HepG2 (cell line): ENCODE data around the gene B4GALT5. TPM values are rescaled to one million over a fixed set of nuclear protein-coding genes. Genes with fewer than 3 reads are reported as not detected.

ENCODE experiments used
- ATAC-seq: fragments of 200-7000 bp; cut with Tn5 transposase; 3 replicates; pipeline ENCODE4 v1.9.1; 2020; ENCODE audit warnings: mild to moderate bottlenecking, moderate library complexity
- BruUV-seq: library from RNA; stranded (reverse); fragments of 400-500 nt; replicated peaks from 2 replicates; lab custom pipeline; 2021; lab: Mats Ljungman, UMichigan
- CTCF ChIA-PET: fragments of 300-600 bp; formaldehyde crosslinking; extraction: SDS; loops from one replicate; lab custom pipeline; 2021; ENCODE audit warnings: low total read pairs, inconsistent platforms, low intra/inter-chr PET ratio; lab: Yijun Ruan, JAX
- POLR2A ChIA-PET: fragments of 350-600 bp; sonication (Branson Sonifier 250); formaldehyde crosslinking; loops from one replicate; lab custom pipeline; 2020; ENCODE audit warnings: antibody characterized with exemption, inconsistent platforms; lab: Yijun Ruan, JAX
- DNase-seq: peaks from one replicate; pipeline ENCODE4 v3.0.0-alpha.2; 2015; ENCODE audit warnings: low spot score
- FAIRE-seq: peaks from 3 replicates; lab custom pipeline; 2011; peaks lifted over from hg19 to GRCh38; lab: Jason Lieb, UNC
- H2AFZ ChIP-seq: one replicate; pipeline ENCODE4 v1.6.1; 2011; ENCODE audit warnings: low read length, inconsistent platforms
- H3K27ac ChIP-seq: fragments of 300-600 bp; 3 replicates; pipeline ENCODE4 v1.8.0; 2011; ENCODE audit warnings: mixed run types, mild to moderate bottlenecking, mixed read lengths, low read length, inconsistent platforms; ENCODE audit not compliant: insufficient read depth; ENCODE audit errors: extremely low read length
- H3K27me3 ChIP-seq, 2 experiments: fragments of 200-600 bp in 1 of 2; 2 replicates in 1 of 2; 3 replicates in 1 of 2; pipeline versions ENCODE4 v1.6.0 to v1.8.0; 2011; ENCODE audit warnings: low read length in 2 of 2, mild to moderate bottlenecking in 2 of 2, moderate library complexity in 2 of 2, inconsistent platforms in 1 of 2; ENCODE audit not compliant: insufficient read depth in 2 of 2, control insufficient read depth in 1 of 2
- H3K36me3 ChIP-seq, 2 experiments: fragments of 200-600 bp in 1 of 2; replicated peaks in 1 of 2; 2 replicates in 1 of 2; 3 replicates in 1 of 2; pipeline versions ENCODE4 v1.5.1 to v1.8.0; 2011; ENCODE audit warnings: low read length in 2 of 2, inconsistent platforms in 1 of 2; ENCODE audit not compliant: insufficient read depth in 2 of 2, control insufficient read depth in 1 of 2
- H3K4me1 ChIP-seq: 2 replicates; pipeline ENCODE4 v1.5.1; 2012; ENCODE audit warnings: low read length, inconsistent platforms; ENCODE audit not compliant: insufficient read depth
- H3K4me2 ChIP-seq: 2 replicates; pipeline ENCODE4 v1.6.0; 2011; ENCODE audit warnings: low read depth, low read length, inconsistent platforms
- H3K4me3 ChIP-seq, 3 experiments: fragments of 200-600 bp in 1 of 3; sonication (generic), shearing (Covaris generic) in 1 of 3; replicated peaks in 1 of 3; 2 replicates each; pipeline ENCODE4 v1.5.1; 2011 to 2016; ENCODE audit warnings: low read length in 3 of 3, inconsistent platforms in 2 of 3, low read depth in 2 of 3, mild to moderate bottlenecking in 2 of 3, control low read depth in 1 of 3, mixed read lengths in 1 of 3; ENCODE audit not compliant: insufficient read depth in 1 of 3
- H3K79me2 ChIP-seq: one replicate; pipeline ENCODE4 v1.6.1; 2011; ENCODE audit warnings: low read length, inconsistent platforms; ENCODE audit not compliant: insufficient read depth
- H3K9ac ChIP-seq: 2 replicates; pipeline ENCODE4 v1.6.0; 2011; ENCODE audit warnings: mild to moderate bottlenecking, low read depth, low read length, inconsistent platforms; ENCODE audit not compliant: insufficient read depth
- H3K9me3 ChIP-seq: 2 replicates; pipeline ENCODE4 v1.5.1; 2012; ENCODE audit warnings: mild to moderate bottlenecking, low read length
- H4K20me1 ChIP-seq: 2 replicates; pipeline ENCODE4 v1.6.0; 2011; ENCODE audit warnings: inconsistent platforms, mild to moderate bottlenecking, low read length, moderate library complexity; ENCODE audit not compliant: insufficient read depth
- ADNP ChIP-seq: sonication (generic); formaldehyde crosslinking; IDR thresholded peaks from 2 replicates; pipeline ENCODE4 v1.4.0; 2020; ENCODE audit warnings: missing genetic modification reagents
- HDAC6 ChIP-seq: fragments of 200-600 bp; sonication (generic); IDR thresholded peaks from 2 replicates; pipeline ENCODE4 v1.7.0; 2017; ENCODE audit warnings: mild to moderate bottlenecking, antibody characterized with exemption, low read length, low read depth
- HOXA5 ChIP-seq: sonication (generic); formaldehyde crosslinking; IDR thresholded peaks from 2 replicates; pipeline ENCODE4 v1.4.0; 2020; ENCODE audit warnings: missing genetic modification reagents
- MIXL1 ChIP-seq: IDR thresholded peaks from 2 replicates; pipeline ENCODE4 v1.6.1; 2016
- NFRKB ChIP-seq: fragments of 450-650 bp; IDR thresholded peaks from 2 replicates; pipeline ENCODE4 v1.6.1; 2017
- SOX13 ChIP-seq, 3 experiments: fragments of 450-650 bp in 1 of 3; sonication (generic) in 1 of 3; formaldehyde crosslinking in 1 of 3; IDR thresholded peaks in 2 of 3; conservative IDR thresholded peaks in 1 of 3; 2 replicates each; pipeline versions ENCODE4 v1.5.0 to v1.6.1; 2016 to 2020; ENCODE audit warnings: antibody characterized with exemption in 1 of 3, mild to moderate bottlenecking in 1 of 3, missing compliant biosample characterization in 1 of 3, missing genetic modification reagents in 1 of 3, moderate library complexity in 1 of 3
- TMF1 ChIP-seq: sonication (generic); formaldehyde crosslinking; IDR thresholded peaks from 2 replicates; pipeline ENCODE4 v1.8.1; 2022; ENCODE audit warnings: low read depth, missing genetic modification reagents
- ZMYM3 ChIP-seq: sonication (generic); formaldehyde crosslinking; IDR thresholded peaks from 2 replicates; pipeline ENCODE4 v1.5.1; 2020; ENCODE audit warnings: mild to moderate bottlenecking, missing genetic modification reagents
- ZNF274 ChIP-seq: sonication (generic); formaldehyde crosslinking; IDR thresholded peaks from 2 replicates; pipeline ENCODE4 v1.5.1; 2020; ENCODE audit warnings: mild to moderate bottlenecking, missing genetic modification reagents
- ZNF446 ChIP-seq: sonication (generic); formaldehyde crosslinking; IDR thresholded peaks from 2 replicates; pipeline ENCODE4 v1.5.0; 2020; ENCODE audit warnings: mild to moderate bottlenecking, missing genetic modification reagents
- ZNF501 ChIP-seq: sonication (generic); formaldehyde crosslinking; IDR thresholded peaks from 2 replicates; pipeline ENCODE4 v1.5.1; 2020; ENCODE audit warnings: mild to moderate bottlenecking, moderate library complexity, missing genetic modification reagents
- ZNF567 ChIP-seq: sonication (generic); formaldehyde crosslinking; IDR thresholded peaks from 2 replicates; pipeline ENCODE4 v1.8.1; 2023; ENCODE audit warnings: mild to moderate bottlenecking, missing genetic modification reagents, borderline replicate concordance
- ZNF576 ChIP-seq: sonication (generic); formaldehyde crosslinking; IDR thresholded peaks from 2 replicates; pipeline ENCODE4 v1.4.0; 2020; ENCODE audit warnings: mild to moderate bottlenecking, missing genetic modification reagents
- ZNF619 ChIP-seq: sonication (generic); formaldehyde crosslinking; IDR thresholded peaks from 2 replicates; pipeline ENCODE4 v1.4.0; 2020; ENCODE audit warnings: mild to moderate bottlenecking, missing genetic modification reagents
- ZNF75D ChIP-seq: sonication (generic); formaldehyde crosslinking; IDR thresholded peaks from 2 replicates; pipeline ENCODE4 v1.8.1; 2023; ENCODE audit warnings: missing genetic modification reagents, mild to moderate bottlenecking, borderline replicate concordance
- ZNF768 ChIP-seq: sonication (generic); formaldehyde crosslinking; IDR thresholded peaks from 2 replicates; pipeline ENCODE4 v1.4.0; 2020; ENCODE audit warnings: missing genetic modification reagents
- ZNF780A ChIP-seq: sonication (generic); formaldehyde crosslinking; IDR thresholded peaks from 2 replicates; pipeline ENCODE4 v1.8.0; 2022; ENCODE audit warnings: mild to moderate bottlenecking, missing genetic modification reagents, moderate library complexity
- ZSCAN29 ChIP-seq: sonication (generic); formaldehyde crosslinking; conservative IDR thresholded peaks from 2 replicates; pipeline ENCODE4 v1.4.0; 2020; ENCODE audit warnings: mild to moderate bottlenecking, missing genetic modification reagents
- WGBS: methylation state at CpG from one replicate; pipeline ENCODE4 v1.1.6; 2017; ENCODE audit warnings: low lambda C conversion rate; 5-methylcytosine and 5-hydroxymethylcytosine counted together
- in situ Hi-C: cut with HindIII; loops from 2 replicates; pipeline ENCODE4 v1.10.0; 2017; ENCODE audit warnings: low pct_unique_long_range_greater_than_20kb; ENCODE audit not compliant: extremely low pct_ligation_motif_present
- intact Hi-C: fragments of 100-400 bp; cut with micrococcal nuclease; formaldehyde crosslinking; loops from one replicate; pipeline ENCODE4 v1.10.0; 2022; ENCODE audit not compliant: unreplicated experiment
- polyA plus RNA-seq, 8 experiments: library from polyadenylated mRNA; depleted of rRNA in 3 of 8; stranded (reverse) in 7 of 8; unstranded in 1 of 8; fragments of >200 nt; fragmentation: Illumina TruSeq in 4 of 8; extraction: Trizol in 4 of 8; gene quantifications; 2 replicates each; pipeline versions ENCODE4 v1.2.1 to v1.2.3, GENCODE V29; 2011 to 2016; ENCODE audit warnings: low read depth in 4 of 8, missing spikeins in 1 of 8, mixed read lengths in 1 of 8; ENCODE audit not compliant: insufficient read depth in 1 of 8
- total RNA-seq, 5 experiments: library from RNA; depleted of rRNA; stranded (reverse); fragments of >200 nt; fragmentation: Illumina TruSeq; extraction: Trizol; gene quantifications; 2 replicates each; pipeline ENCODE4 v1.2.3, GENCODE V29; 2016; ENCODE audit warnings: low read depth in 1 of 5

Gene B4GALT5
- total and polyA plus RNA-seq, 2 of the 13 experiments (the other 11 are each of a cell fraction or from before 2014, with no cell fraction given) = 27.3 to 30.9 TPM

GRCh38 chr20:49715466-49715865 is 1.8 kb upstream of the B4GALT5 start:
- no peaks in the 10 kb centered on the region; a peak in 1 of 5 replicates for H3K27me3 ChIP-seq
- WGBS = 52% methylated on average over 7 of the region's 7 CpGs
- no TSS peak for BruUV-seq
- DNase-seq (no peak), ATAC-seq (no peak), FAIRE-seq (no peak)
- H3K9ac ChIP-seq = no peak overlapping the region
- ChIA-PET POLR2A (interaction anchor here (1.4 kb wide), 1 partner anchor 97 kb away, joined by 4 read pairs; the partner anchor contains the start of gene SLC9A8), CTCF (interaction anchor here (1.1 kb wide), 1 partner anchor 104 kb away, joined by 3 read pairs; no protein-coding TSS in a partner anchor)
- no peaks in the 10 kb centered on the region for H3K9me3 ChIP-seq
- peaks cover 11% of the 10 kb centered on the region for H4K20me1 ChIP-seq
- H2AFZ ChIP-seq = no peak overlapping the region
- no peak overlapping the region for H3K4me3 ChIP-seq
- H3K4me1 ChIP-seq = peaks cover 50% of the 10 kb centered on the region
- no peak overlapping the region for H3K27ac ChIP-seq
- peaks cover 30% of the 10 kb centered on the region for H3K79me2 ChIP-seq
- no peak overlapping the region for H3K4me2 ChIP-seq
- intact Hi-C loops = no loop called here
- peak; percentile 67; the same call in 1 of the 2 replicates for TF ChIP-seq ZMYM3
- peak; percentile 87 for TF ChIP-seq ZNF768 (CRISPR knock-in tag)
- TF ChIP-seq ADNP (CRISPR knock-in tag) = 0 out of 2 replicates have a peak, but pooled peaks have one; percentile 17
- TF ChIP-seq ZNF75D = no peak
- in situ Hi-C loops = no loop called here
- H3K36me3 ChIP-seq = no peaks in the 10 kb centered on the region

- Histone ChIP-seq H3K27ac (peak overlapping the region; percentile 86), H3K9me3 (no peaks in the 10 kb centered on the region), H3K4me3 (peak overlapping the region; percentile 87 to 97 (median 95)), H3K4me2 (peak overlapping the region; percentile 75), H3K9ac (peak overlapping the region; percentile 91), H3K36me3 (no peaks in the 10 kb centered on the region), H3K27me3 (no peaks in the 10 kb centered on the region; a peak in 1 of 5 replicates), H4K20me1 (peaks cover 11% of the 10 kb centered on the region), H3K4me1 (peaks cover 69% of the 10 kb centered on the region), H3K79me2 (peaks cover 52% of the 10 kb centered on the region), H2AFZ (no peak overlapping the region)
- intact Hi-C loops = loop anchor here (2.0 to 5.0 kb wide), 3 partner anchors 51 to 102 kb away; partner anchors contain the start of gene SLC9A8
- WGBS = under 1% methylated on average over 45 of the region's 71 CpGs
- ATAC-seq (peak; percentile 69), FAIRE-seq (no peak), DNase-seq (no peak)
- ChIA-PET POLR2A (interaction anchor here (0.7 to 1.8 kb wide), 5 partner anchors 17 to 102 kb away, joined by 3 to 10 read pairs (median 4); partner anchors contain the start of gene SLC9A8), CTCF (interaction anchor here (1.8 kb wide), 1 partner anchor 102 kb away, joined by 8 read pairs; no protein-coding TSS in a partner anchor)
- no TSS peak for BruUV-seq
- in situ Hi-C loops = no loop called here
- TF ChIP-seq SOX13 (IDR thresholded peaks at IDR 0.05) (no peak), SOX13 (CRISPR knock-in tag; conservative IDR thresholded peaks at IDR 0.05 in 1 of 2, IDR thresholded peaks at IDR 0.05 in 1 of 2) (0 out of 4 replicates have a peak, but pooled peaks of 1 of the 2 experiments have one; percentile 30), ZNF576 (CRISPR knock-in tag) (no peak), ZNF567 (no peak), HOXA5 (CRISPR knock-in tag) (peak; percentile 83), ZNF780A (CRISPR knock-in tag) (0 out of 2 replicates have a peak, but pooled peaks have one; percentile 14), ZSCAN29 (CRISPR knock-in tag) (no peak; the same call in 1 of the 2 replicates), ZNF619 (no peak), ZNF446 (CRISPR knock-in tag) (no peak), NFRKB (no peak), MIXL1 (CRISPR knock-in tag) (no peak), TMF1 (CRISPR knock-in tag) (peak; percentile 75), HDAC6 (no peak), ZNF501 (CRISPR knock-in tag) (no peak), ZNF274 (CRISPR knock-in tag) (peak; percentile 64; the same call in 1 of the 2 replicates)
Measured at GRCh38 chr20:49712996-49713752, 504 bp downstream of the B4GALT5 start.
